NB4 (cell line): Measurements from ENCODE around the gene SFTPB.
"Not testable (repeated sequence)": the region's sequence is repeated elsewhere in the genome, so short reads cannot be mapped to it uniquely, and the experiment has no call there.

ENCODE experiments used
- POLR2A ChIP-seq: IDR thresholded peaks from 2 replicates; pipeline ENCODE4 v1.6.1; 2011; ENCODE audit warnings: mild to moderate bottlenecking; ENCODE audit not compliant: insufficient read length; ENCODE audit errors: extremely low read depth
- TF ChIP-seq, protein P1 (sequence below): IDR thresholded peaks from one replicate; pipeline ENCODE4 v1.5.1; 2012; ENCODE audit warnings: low read depth, low read length
- TF ChIP-seq, protein P2 (sequence below): IDR thresholded peaks from 2 replicates; pipeline ENCODE4 v1.6.1; 2011; ENCODE audit warnings: low read depth, low read length

DNA sequence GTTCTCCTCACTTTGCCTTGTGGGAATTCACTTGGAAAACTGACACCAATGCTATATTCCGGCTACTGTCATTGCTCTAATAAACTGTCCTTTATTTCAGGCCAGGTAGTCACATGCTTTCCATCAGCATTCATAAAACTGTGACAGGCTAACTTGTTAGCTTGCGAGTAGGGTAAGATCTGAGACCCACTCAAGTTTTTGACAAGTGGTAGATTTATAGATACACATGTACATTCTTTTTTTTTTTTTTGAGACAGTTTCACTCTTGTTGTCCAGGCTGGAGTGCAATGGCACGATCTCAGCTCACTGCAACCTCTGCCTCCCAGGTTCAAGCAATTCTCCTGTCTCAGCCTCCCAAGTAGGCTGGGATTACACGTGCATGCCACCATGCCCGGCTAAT lies 50.3 kb downstream of the SFTPB start:
- not testable (repeated sequence) for TF ChIP-seq POLR2A
- TF ChIP-seq, protein P1, sequence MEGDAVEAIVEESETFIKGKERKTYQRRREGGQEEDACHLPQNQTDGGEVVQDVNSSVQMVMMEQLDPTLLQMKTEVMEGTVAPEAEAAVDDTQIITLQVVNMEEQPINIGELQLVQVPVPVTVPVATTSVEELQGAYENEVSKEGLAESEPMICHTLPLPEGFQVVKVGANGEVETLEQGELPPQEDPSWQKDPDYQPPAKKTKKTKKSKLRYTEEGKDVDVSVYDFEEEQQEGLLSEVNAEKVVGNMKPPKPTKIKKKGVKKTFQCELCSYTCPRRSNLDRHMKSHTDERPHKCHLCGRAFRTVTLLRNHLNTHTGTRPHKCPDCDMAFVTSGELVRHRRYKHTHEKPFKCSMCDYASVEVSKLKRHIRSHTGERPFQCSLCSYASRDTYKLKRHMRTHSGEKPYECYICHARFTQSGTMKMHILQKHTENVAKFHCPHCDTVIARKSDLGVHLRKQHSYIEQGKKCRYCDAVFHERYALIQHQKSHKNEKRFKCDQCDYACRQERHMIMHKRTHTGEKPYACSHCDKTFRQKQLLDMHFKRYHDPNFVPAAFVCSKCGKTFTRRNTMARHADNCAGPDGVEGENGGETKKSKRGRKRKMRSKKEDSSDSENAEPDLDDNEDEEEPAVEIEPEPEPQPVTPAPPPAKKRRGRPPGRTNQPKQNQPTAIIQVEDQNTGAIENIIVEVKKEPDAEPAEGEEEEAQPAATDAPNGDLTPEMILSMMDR = not testable (repeated sequence)
- TF ChIP-seq, protein P2, sequence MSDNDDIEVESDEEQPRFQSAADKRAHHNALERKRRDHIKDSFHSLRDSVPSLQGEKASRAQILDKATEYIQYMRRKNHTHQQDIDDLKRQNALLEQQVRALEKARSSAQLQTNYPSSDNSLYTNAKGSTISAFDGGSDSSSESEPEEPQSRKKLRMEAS = not testable (repeated sequence)
